GM12878 (cell line): Measurements from ENCODE around the gene ABCG2. TPM values are rescaled to one million over a fixed set of nuclear protein-coding genes. Genes with fewer than 3 reads are reported as not detected.

Source experiments
- ATAC-seq: fragments of 200-7000 bp; cut with Tn5 transposase; 3 replicates; pipeline ENCODE4 v1.9.1; 2020; ENCODE audit warnings: mild to moderate bottlenecking, moderate library complexity
- BruUV-seq: library from RNA; stranded (reverse); fragments of 400-500 nt; replicated peaks from 2 replicates; lab custom pipeline; 2021; lab: Mats Ljungman, UMichigan
- CTCF ChIA-PET: fragments of 300-600 bp; sonication (Branson Sonifier 250); formaldehyde crosslinking; extraction: SDS; loops from one replicate; lab custom pipeline; 2021; ENCODE audit warnings: inconsistent platforms; lab: Yijun Ruan, JAX
- POLR2A ChIA-PET: fragments of 350-600 bp; formaldehyde crosslinking; extraction: SDS; loops from one replicate; lab custom pipeline; 2021; ENCODE audit warnings: inconsistent platforms; lab: Charles Lee
- RAD21 ChIA-PET: fragments of 300-600 bp; sonication (Branson Sonifier 250); formaldehyde crosslinking; loops from one replicate; lab custom pipeline; 2023; ENCODE audit warnings: antibody characterized with exemption; ENCODE audit not compliant: unreplicated experiment; lab: Charles Lee
- SMC1A ChIA-PET: fragments of 300-600 bp; sonication (Branson Sonifier 250); formaldehyde crosslinking; loops from one replicate; lab custom pipeline; 2023; ENCODE audit not compliant: unreplicated experiment, uncharacterized antibody; lab: Charles Lee
- DNase-seq: peaks from one replicate; pipeline ENCODE4 v3.0.0-alpha.2; 2011; ENCODE audit warnings: low read depth, low spot score
- FAIRE-seq: peaks from 3 replicates; lab custom pipeline; 2011; peaks lifted over from hg19 to GRCh38; lab: Jason Lieb, UNC
- H2AFZ ChIP-seq: 2 replicates; pipeline ENCODE4 v1.6.0; 2011; ENCODE audit warnings: low read depth, low read length, control low read depth; ENCODE audit not compliant: control insufficient read depth
- H3K27ac ChIP-seq: 2 replicates; pipeline ENCODE4 v1.5.1; 2011; ENCODE audit warnings: control low read depth; ENCODE audit not compliant: control insufficient read depth, insufficient read depth
- H3K27me3 ChIP-seq, 2 experiments: replicated peaks in 1 of 2; 2 replicates each; pipeline versions ENCODE4 v1.6.0 to v1.6.1; 2011; ENCODE audit warnings: low read length in 1 of 2; ENCODE audit not compliant: control insufficient read depth in 2 of 2, insufficient read depth in 2 of 2
- H3K36me3 ChIP-seq, 2 experiments: 2 replicates each; pipeline ENCODE4 v1.5.1; 2011; ENCODE audit warnings: low read length in 1 of 2; ENCODE audit not compliant: control insufficient read depth in 2 of 2, insufficient read depth in 2 of 2
- H3K4me1 ChIP-seq: 2 replicates; pipeline ENCODE4 v1.6.1; 2011; ENCODE audit warnings: mild to moderate bottlenecking, low read length, moderate library complexity, mixed read lengths; ENCODE audit not compliant: control insufficient read depth, insufficient read depth
- H3K4me2 ChIP-seq: 2 replicates; pipeline ENCODE4 v1.6.0; 2011; ENCODE audit warnings: control low read depth; ENCODE audit not compliant: control insufficient read depth, insufficient read depth
- H3K4me3 ChIP-seq: fragments of 200-600 bp; sonication (generic); 2 replicates; pipeline ENCODE4 v1.5.1; 2016
- H3K79me2 ChIP-seq: 2 replicates; pipeline ENCODE4 v1.6.0; 2011; ENCODE audit warnings: low read length; ENCODE audit not compliant: control insufficient read depth, insufficient read depth
- H3K9ac ChIP-seq: 2 replicates; pipeline ENCODE4 v1.8.0; 2011; ENCODE audit warnings: low read length, control low read depth, mixed read lengths; ENCODE audit not compliant: control insufficient read depth, insufficient read depth
- H3K9me3 ChIP-seq: replicated peaks from 3 replicates; pipeline ENCODE4 v1.5.1; 2011; ENCODE audit warnings: mild to moderate bottlenecking, low read length; ENCODE audit not compliant: control insufficient read depth, insufficient read depth
- H4K20me1 ChIP-seq: 2 replicates; pipeline ENCODE4 v1.6.0; 2011; ENCODE audit not compliant: control insufficient read depth, insufficient read depth
- ATF7 ChIP-seq: fragments of 450-650 bp; IDR thresholded peaks from 2 replicates; pipeline ENCODE4 v1.6.1; 2016; ENCODE audit warnings: low read depth, mild to moderate bottlenecking
- CBX3 ChIP-seq: fragments of 200-600 bp; sonication (generic); IDR thresholded peaks from 2 replicates; pipeline ENCODE4 v1.6.1; 2016; ENCODE audit warnings: low read depth, borderline replicate concordance
- DPF2 ChIP-seq: fragments of 450-650 bp; IDR thresholded peaks from 2 replicates; pipeline ENCODE4 v1.6.1; 2017; ENCODE audit warnings: mild to moderate bottlenecking
- EED ChIP-seq: sonication (generic); IDR thresholded peaks from 2 replicates; pipeline ENCODE4 v1.6.1; 2016; ENCODE audit warnings: antibody characterized with exemption, low read depth
- FOS ChIP-seq: IDR thresholded peaks from 3 replicates; pipeline ENCODE4 v1.6.1; 2011; ENCODE audit warnings: borderline replicate concordance; ENCODE audit not compliant: insufficient read length; ENCODE audit errors: extremely low read depth
- IRF5 ChIP-seq: fragments of 450-650 bp; IDR thresholded peaks from 2 replicates; pipeline ENCODE4 v1.6.1; 2017; ENCODE audit warnings: borderline replicate concordance
- JUNB ChIP-seq: IDR thresholded peaks from 2 replicates; pipeline ENCODE4 v1.6.1; 2016; ENCODE audit warnings: antibody characterized with exemption, mild to moderate bottlenecking
- JUND ChIP-seq: IDR thresholded peaks from 2 replicates; pipeline ENCODE4 v1.6.1; 2012; ENCODE audit warnings: low read depth, mild to moderate bottlenecking, low read length, improper control_type of control experiment, moderate library complexity
- KAT2A ChIP-seq: conservative IDR thresholded peaks from 2 replicates; pipeline ENCODE4 v1.6.1; 2011; ENCODE audit warnings: low read depth, low read length; ENCODE audit not compliant: control insufficient read depth
- MLLT1 ChIP-seq: fragments of 450-650 bp; IDR thresholded peaks from 2 replicates; pipeline ENCODE4 v1.6.1; 2016; ENCODE audit warnings: mild to moderate bottlenecking
- MTA3 ChIP-seq: IDR thresholded peaks from 2 replicates; pipeline ENCODE4 v1.6.1; 2012; ENCODE audit warnings: low read length, inconsistent platforms, borderline replicate concordance
- RCOR1 ChIP-seq: conservative IDR thresholded peaks from 2 replicates; pipeline ENCODE4 v1.6.1; 2012; ENCODE audit warnings: low read depth, low read length, improper control_type of control experiment
- RFX5 ChIP-seq: IDR thresholded peaks from 2 replicates; pipeline ENCODE4 v1.6.1; 2011; ENCODE audit warnings: low read depth, low read length, improper control_type of control experiment
- STAT1 ChIP-seq: fragments of 450-650 bp; conservative IDR thresholded peaks from 2 replicates; pipeline ENCODE4 v1.6.1; 2014; ENCODE audit warnings: antibody characterized with exemption, mild to moderate bottlenecking
- ZSCAN29 ChIP-seq: fragments of 450-650 bp; IDR thresholded peaks from 2 replicates; pipeline ENCODE4 v1.6.1; 2017; ENCODE audit warnings: mild to moderate bottlenecking, moderate library complexity
- WGBS: methylation state at CpG from one replicate; pipeline ENCODE4 v1.1.6; 2016; ENCODE audit warnings: low lambda C conversion rate; ENCODE audit not compliant: insufficient replicate concordance, insufficient coverage; ENCODE audit errors: missing lambda C conversion rate; 5-methylcytosine and 5-hydroxymethylcytosine counted together
- in situ Hi-C: fragments of 300-500 bp; cut with MboI; formaldehyde crosslinking; loops from 9 replicates; pipeline ENCODE4 v1.14.3; 2018; ENCODE audit warnings: mixed read lengths
- intact Hi-C: fragments of 100-400 bp; cut with micrococcal nuclease; formaldehyde crosslinking; loops from one replicate; pipeline ENCODE4 v1.14.2; 2022; ENCODE audit not compliant: unreplicated experiment
- polyA plus RNA-seq, 11 experiments: library from polyadenylated mRNA; depleted of rRNA in 4 of 11; unstranded in 6 of 11; stranded (reverse) in 5 of 11; fragments of >200 nt; fragmentation: Nextera tagmentation in 4 of 11; fragmentation: Illumina TruSeq in 1 of 11; extraction: Ambion mirVana in 4 of 11; extraction: Trizol in 1 of 11; gene quantifications; 1 replicate in 1 of 11; 2 replicates in 10 of 11; pipeline versions ENCODE4 v1.2.1 to v1.2.3, GENCODE V29; 2011 to 2016; ENCODE audit warnings: inconsistent platforms in 2 of 11, missing spikeins in 2 of 11, low read depth in 1 of 11
- total RNA-seq, 4 experiments: library from RNA; depleted of rRNA in 3 of 4; stranded (reverse); fragments of >200 nt in 3 of 4; fragmentation: Illumina TruSeq in 1 of 4; extraction: Trizol in 1 of 4; gene quantifications; 2 replicates each; pipeline versions ENCODE4 v1.2.1 to v1.2.3, GENCODE V29; 2013 to 2021
- TF ChIP-seq, protein P1 (sequence below): fragments of 450-650 bp; IDR thresholded peaks from 2 replicates; pipeline ENCODE4 v1.6.1; 2017; ENCODE audit warnings: low read depth, mild to moderate bottlenecking, moderate library complexity

Gene ABCG2
- total and polyA plus RNA-seq, 10 of the 15 experiments (the other 5 are each of a cell fraction or from before 2014, with no cell fraction given) = 0.03 to 0.06 (median 0.04) TPM; not detected in 7

- TF ChIP-seq JUNB (no peak), IRF5 (no peak), RCOR1 (no peak), EED (no peak)
- TF ChIP-seq, protein P1, sequence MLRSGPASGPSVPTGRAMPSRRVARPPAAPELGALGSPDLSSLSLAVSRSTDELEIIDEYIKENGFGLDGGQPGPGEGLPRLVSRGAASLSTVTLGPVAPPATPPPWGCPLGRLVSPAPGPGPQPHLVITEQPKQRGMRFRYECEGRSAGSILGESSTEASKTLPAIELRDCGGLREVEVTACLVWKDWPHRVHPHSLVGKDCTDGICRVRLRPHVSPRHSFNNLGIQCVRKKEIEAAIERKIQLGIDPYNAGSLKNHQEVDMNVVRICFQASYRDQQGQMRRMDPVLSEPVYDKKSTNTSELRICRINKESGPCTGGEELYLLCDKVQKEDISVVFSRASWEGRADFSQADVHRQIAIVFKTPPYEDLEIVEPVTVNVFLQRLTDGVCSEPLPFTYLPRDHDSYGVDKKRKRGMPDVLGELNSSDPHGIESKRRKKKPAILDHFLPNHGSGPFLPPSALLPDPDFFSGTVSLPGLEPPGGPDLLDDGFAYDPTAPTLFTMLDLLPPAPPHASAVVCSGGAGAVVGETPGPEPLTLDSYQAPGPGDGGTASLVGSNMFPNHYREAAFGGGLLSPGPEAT = no peak
- TF ChIP-seq, all 136 proteins: peak for 0
Measured at GRCh38 chr4:88179261-88179660, 20.8 kb upstream of the ABCG2 start (continued).

DNA sequence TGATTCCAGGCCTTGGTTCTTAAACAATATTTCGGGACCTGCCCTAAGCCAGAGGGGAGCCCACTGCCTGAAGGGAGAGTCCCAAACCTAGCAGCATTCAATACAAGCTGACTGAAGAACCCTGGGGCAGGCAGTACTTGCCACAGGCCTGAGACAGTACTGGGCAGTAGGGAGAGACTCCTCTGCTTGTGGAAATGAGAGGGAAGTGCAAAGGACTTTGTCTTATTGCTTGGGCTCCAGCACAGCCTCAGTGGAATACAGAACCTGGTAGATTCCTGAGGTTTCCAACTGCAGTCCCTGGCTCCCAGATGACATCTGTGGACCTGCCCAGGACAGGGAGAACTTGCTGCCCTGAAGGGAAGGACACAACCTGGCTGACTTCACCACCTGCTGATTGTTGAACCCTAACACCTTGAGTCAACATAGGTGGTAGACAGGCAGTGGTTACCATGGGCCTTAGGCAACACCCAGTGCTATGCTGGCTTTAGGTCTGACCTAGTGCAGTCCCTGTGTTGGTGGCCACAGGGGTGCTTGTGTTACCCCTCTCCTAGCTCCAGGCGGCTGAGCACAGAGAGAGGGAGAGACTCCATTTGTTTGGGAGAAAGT is 20.3 kb upstream of the ABCG2 start:
- ChIA-PET CTCF (no interaction called here), SMC1A (no interaction called here), POLR2A (no interaction called here)

More for the DNA sequence above, 20.3 kb upstream of the ABCG2 start:
- intact Hi-C loops (no loop called here), in situ Hi-C loops (no loop called here)
- H3K4me2 ChIP-seq = no peak overlapping the region
- ATAC-seq = no peak
- H2AFZ ChIP-seq = no peak overlapping the region
- WGBS = 43% methylated on average over 2 of the region's 2 CpGs
- no TSS peak for BruUV-seq
- H3K27me3 ChIP-seq = no peaks in the 10 kb centered on the region; a peak in 1 of 4 replicates
- H3K4me3 ChIP-seq = no peak overlapping the region
- RAD21 ChIA-PET = no interaction called here
- no peak for FAIRE-seq
- no peak for DNase-seq
- H3K36me3 ChIP-seq = no peaks in the 10 kb centered on the region
- no peaks in the 10 kb centered on the region for H4K20me1 ChIP-seq
- H3K27ac ChIP-seq = no peak overlapping the region
- no peaks in the 10 kb centered on the region for H3K4me1 ChIP-seq
- H3K79me2 ChIP-seq = no peaks in the 10 kb centered on the region
- TF ChIP-seq ZSCAN29 = no peak
- no peak for TF ChIP-seq KAT2A
- TF ChIP-seq, protein P1 = no peak
- no peak for TF ChIP-seq FOS
- TF ChIP-seq DPF2 = no peak
- no peak for TF ChIP-seq CBX3
- no peak for TF ChIP-seq STAT1
- no peak for TF ChIP-seq MLLT1
- TF ChIP-seq MTA3 = no peak
- TF ChIP-seq ATF7 = no peak
- no peak for TF ChIP-seq RFX5
- TF ChIP-seq JUND = no peak
- H3K9ac ChIP-seq = no peak overlapping the region
- no peaks in the 10 kb centered on the region for H3K9me3 ChIP-seq
